HG03175 (cell line): ENCODE measurements around the gene ATP5F1B.
"Not testable (repeated sequence)": the region's sequence is repeated elsewhere in the genome, so short reads cannot be mapped to it uniquely, and the experiment has no call there.

Experiments used
- ATAC-seq: cut with Tn5 transposase; IDR thresholded peaks from one replicate; pipeline ENCODE4 v1.9.1; 2021; ENCODE audit warnings: mild to moderate bottlenecking, moderate library complexity; ENCODE audit not compliant: unreplicated experiment

The ATP5F1B gene

DNA sequence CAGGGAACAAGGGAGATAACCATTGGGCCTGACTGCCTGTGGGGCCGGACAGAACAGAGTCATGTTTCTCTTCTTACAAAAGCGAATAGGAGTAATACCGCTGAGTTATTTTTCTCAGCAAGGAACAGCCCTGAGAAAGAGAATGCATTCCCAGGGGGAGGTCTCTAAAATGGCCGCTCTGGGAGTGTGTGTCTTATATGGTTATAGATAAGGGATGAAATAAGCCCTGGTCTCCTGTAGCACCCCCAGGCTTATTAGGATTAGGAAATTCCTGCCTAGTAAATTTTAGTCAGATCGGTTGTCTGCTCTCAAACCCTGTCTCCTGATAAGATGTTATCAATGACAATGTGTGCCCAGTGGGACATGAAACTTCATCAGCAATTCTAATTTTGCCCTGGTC, 8.0 kb upstream of the ATP5F1B start:
- ATAC-seq: not testable (repeated sequence)

DNA sequence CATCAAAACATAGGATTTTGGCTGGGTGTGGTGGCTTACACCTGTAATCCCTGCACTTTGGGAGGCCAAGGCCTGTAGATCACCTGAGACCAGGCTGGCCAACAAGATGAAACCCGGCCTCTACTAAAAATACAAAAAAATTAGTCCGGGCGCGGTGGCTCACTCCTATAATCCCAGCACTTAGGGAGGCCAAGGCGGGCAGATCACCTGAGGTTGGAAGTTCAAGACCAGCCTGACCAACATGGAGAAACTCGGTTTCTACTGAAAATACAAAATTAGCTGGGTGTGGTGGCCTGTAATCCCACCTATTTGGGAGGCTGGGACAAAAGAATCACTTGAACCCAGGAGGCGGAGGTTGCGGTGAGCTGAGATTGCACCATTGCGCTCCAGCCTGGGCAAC, 2.2 kb upstream of the ATP5F1B start:
- not testable (repeated sequence) for ATAC-seq

DNA sequence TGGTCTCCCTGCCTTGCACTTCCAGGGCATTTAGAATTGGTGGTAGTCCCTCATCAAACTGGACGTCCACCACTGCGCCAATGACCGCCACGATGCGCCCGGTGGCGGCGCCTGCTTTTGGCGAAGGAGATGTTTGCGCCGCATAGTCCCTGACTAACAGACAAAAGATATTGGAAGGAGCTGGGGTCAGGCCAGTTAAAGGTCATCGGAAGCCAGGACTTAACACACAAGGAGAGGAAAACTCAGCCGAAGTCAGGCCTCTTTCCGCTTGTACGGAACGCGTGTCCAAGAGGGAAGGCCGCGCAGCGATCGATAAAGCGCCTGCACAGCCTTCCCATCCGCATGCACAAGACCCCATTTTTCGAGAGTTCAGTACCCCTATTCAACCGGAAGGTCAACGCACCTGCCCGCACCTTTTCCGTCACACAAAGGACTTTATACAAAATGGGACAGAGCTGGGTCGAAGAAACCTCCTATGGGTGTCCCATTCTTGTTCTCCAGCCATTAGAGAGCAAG, 525 bp downstream of the ATP5F1B start:
- no peak for ATAC-seq

DNA sequence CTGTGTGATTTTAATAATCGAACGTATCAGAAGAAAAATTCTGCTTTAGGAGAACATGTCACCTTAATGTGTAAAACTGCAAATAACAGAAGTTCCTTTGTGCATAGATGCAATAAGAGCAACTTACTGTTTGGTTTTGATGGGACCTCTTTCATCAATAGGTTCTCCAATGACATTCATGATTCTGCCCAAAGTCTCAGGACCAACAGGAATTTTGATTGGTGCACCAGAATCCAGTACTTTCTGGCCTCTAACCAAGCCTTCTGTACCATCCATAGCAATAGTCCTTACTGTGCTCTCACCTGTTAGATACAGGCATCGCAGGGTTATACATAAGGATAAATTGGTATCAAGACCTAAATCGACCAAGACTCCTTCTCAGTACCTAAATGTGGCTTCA, 1.1 kb downstream of the ATP5F1B start:
- ATAC-seq: no peak

DNA sequence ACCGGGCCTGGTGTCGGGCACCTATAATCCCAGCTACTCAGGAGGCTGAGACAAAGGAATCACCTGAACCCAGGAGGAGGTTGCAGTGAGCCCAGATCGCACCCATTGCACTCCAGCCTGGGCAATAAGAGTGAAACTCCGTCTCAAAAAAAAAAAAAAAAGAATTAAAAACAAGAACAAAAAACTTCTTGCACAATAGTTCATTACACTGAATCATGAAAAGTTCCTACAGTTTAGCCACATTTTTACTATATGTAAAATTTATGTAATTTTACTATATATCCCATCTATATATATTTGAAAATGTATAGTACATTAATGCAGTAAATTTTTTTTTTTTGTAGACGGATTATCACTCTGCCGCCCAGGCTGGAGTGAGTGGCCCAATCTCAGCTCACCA, 4.6 kb downstream of the ATP5F1B start:
- ATAC-seq: no peak

DNA sequence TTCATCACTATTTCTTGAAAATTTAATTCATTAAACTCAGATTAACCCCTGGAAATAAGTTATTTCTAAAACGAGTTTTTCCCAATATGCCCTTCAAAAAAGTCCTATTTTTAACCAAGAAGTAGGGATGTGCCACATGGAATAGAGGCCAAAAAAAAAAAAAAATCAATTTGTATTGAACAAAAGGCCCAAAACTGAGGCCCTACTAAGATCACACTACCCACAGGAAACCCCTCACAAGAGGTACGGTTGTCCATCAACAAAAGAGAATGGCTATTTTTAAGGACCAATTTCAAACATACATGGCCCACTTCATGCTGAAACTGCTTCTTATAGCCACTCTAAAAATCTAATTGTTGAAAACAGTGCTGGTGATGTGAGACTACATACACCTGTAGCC, 8.2 kb downstream of the ATP5F1B start:
- ATAC-seq: no peak

DNA sequence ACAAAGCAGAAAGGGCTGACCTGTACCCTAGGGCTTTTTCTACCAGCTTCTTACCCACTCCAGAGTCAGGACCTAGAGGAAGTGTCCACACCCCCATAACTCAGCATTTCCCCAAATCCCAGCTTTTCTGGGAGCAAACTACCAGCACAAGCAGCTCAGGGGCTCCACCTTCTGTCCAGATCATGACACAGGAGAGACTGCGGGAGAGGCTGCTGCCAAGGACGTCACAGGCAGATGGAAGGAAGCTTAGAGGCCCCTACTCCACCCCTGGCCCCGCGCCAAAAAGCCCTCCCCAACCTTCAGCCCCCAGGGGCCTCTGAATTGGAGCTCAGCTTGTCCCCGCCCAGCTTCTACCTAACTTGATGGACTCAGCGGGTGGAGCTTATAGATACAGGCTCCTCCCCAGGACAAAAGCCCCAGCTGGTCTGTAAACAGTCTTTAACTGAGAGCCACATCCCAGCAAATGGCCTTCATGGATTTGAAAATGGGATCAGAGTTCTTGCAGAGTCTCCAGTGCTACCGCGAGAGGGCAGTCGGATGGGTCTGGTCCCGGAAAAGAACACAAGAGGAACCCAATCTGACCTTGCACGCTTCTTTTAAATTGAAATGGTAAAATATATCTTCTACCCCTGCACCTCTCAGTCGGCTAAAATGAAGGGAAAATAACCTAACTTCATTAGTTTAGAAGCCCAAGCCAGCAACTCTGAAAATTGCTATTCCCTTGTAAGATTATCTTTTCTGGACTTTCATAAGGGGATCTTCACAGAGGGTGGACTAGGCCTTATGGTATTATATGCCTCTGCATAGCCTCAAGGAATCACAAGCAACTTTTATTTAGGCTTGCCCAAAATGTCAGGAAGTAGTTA, 8.9 kb downstream of the ATP5F1B start:
- ATAC-seq: peak; percentile 64

DNA sequence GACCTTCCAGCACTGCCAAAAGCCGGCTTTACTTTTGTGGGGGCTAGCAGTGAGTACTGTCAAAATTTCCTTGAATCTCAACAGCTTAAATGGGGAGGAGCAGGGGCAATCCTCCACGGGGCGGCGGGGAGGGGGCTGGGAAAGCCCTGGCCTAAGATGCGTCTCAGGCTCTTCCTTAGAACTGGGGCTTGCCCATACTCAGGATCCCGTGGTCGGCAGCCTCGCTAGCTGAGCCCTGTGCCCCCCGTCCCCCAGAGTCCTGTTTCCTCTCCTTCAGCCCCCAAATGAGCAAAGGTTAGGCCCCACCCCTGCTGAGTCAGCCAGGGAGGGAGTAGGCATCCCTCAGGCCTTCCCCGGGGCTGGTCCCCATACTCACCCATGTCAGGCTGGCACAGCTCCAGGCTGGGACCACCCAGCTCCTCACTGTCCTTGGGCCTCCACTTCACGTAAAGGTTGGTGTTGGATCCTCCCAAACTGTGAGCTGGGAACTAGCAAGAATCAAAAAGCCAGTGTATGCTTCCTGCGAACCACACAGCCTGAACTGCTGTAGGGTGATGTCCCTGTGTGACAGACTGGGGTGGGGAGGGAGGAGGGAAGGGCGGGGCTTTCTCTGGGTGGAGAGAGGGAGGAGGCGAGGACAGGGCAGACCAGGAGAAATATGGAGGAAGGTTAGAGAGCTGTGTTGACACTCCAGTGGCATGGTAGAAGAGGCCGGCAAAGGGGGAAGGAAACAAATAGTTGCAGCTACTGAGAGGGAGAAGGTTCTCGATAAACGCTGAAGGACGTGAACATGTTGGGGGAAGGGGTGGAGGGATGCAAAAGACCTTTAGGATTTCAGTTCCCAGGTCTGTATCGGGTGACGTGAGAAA, 9.7 kb downstream of the ATP5F1B start:
- peak; percentile 39 for ATAC-seq

DNA sequence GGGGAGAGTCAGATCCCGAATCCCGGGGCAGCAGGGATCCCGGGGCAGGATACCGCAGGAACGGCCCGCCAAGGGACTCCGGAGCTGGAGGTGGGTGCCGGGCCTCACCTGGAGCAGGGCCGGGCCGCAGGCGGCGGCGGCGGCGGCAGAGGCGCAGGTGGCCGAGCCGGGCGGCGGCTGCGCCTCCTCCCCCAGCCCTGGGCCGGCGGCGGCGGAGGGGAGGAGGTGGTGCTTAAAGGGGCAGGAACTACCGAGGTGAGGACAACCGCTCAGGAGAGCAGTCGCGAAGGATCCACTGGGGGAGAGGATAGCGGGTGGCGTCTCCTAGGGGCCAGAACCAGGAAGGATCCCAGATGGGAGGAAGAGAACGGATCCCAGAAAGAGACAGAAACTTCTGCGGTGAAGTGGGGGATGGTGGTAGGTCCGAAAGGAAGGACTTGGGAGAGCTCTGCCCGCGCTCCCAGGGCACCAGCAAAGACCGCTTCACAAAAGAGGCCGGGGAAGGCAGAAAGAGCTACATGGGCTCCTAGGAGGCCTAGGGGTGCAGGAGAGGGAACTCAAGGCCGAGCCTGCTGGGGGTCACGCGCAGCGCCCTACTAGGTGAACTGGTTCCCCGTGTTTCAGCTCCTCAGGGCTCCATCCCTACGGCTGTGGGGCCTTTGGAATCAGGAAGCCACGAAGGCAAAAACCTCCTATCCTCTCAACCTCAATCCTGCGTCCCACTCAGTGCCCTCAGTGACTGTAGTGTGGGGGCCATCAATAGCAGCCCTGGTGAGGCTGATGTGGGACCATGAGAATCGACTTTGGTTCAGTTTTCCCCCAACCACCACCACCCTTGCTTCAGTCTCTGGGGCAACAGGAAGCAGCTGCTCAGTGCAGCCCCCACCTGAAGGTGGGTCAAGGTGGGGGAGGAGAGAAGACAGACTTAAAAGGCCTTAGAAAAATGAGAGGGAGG, 10.7 kb downstream of the ATP5F1B start:
- peak; percentile 37 for ATAC-seq

DNA sequence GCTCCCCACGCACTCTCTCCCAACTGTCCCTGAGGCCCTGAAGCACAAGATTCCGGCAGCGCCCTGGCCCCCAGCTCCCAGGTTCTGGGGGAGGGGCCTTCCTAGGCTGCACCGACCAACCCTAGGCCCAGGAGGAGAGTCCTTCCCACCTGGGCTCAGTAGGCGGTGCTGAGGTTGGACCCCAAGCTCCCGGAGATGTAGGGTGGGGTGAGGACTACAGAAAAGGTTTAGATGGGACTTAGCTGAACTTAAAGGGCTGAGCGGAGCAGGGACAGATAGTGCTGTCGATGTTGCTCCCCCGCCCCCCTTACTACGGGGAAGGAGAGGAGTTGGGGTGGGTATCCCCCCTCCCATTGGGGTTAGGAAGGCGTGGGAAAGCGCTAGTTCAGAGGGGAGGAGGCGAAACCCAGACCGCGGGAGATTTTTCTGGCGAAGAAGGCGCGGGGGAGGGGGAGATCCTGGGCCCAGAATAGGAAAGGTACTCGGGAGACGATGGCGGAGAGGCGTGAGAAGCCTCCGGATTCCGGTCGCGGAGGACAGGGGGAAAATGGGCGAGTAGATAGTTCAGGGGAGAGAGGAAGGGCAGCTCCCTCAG, 11.4 kb downstream of the ATP5F1B start:
- ATAC-seq: no peak

DNA sequence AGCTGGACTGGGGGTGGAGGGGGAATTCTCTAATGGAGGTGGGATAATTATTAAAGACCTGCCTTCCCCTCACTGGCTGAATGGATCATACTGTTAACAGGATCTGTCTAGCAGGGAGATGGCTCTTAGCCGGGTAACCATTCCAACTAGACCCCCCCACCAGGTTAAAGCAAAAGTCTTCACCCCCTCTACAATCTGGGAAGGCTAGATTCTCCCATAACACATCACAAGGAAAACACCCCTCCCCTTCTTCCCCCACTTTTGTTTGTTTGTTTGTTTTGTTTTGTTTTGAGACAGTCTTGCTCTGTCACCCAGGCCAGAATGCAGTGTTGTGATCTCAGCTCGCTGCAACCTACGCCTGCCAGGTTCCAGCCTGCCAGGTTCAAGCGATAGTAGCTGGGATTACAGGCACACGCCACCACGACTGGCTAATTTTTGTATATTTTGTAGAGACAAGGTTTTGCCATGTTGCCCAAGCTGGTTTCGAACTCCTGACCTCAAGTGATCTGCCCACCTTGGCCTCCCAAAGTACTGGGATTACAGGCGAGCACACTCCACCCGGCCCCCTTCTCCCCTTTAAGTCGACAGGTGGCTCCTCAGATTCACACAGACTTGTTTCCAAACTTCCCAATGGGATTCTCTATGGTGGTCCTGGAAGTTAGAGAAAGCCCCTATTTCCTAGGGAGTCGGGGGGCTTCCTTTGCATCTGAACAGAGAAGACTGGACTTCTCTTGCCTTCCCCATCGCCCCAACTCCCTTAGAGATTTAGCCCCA, 12.1 kb downstream of the ATP5F1B start:
- ATAC-seq: no peak

DNA sequence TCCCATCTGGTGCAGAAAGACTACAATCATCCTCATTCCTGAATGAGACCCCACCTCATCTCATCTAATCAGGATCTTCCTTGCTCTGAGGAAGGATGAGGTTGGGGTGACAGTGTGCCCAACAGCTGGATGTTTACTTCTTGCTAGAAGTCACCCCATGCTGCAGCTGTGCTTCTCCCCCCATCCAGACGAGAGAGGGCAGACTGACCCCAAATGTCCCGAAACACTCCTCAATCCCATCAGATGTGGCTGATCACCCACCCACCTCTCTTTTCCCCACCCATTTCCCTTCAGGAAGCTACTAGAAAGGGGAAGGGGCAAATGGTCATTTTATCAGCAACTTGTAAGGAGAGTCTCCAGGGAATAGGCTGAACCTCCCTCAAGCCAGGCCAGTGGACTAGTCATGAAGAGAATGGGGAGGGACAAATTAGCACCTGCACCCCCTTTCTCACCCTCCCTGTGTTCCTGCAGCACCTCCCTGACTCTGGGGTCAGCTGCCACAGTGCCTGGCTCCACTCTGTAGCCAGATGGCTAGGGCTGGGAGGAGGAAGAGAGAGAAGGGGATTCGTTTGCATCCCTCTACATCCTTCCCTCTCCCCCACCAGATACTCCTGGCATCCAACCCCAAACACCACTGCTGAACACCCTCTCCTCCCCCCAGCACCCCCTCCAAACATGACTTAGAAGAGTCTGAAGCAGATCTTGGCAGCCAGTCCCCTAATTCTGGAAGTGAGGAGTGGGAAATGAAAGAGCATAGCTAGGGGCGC, 12.9 kb downstream of the ATP5F1B start:
- no peak for ATAC-seq

DNA sequence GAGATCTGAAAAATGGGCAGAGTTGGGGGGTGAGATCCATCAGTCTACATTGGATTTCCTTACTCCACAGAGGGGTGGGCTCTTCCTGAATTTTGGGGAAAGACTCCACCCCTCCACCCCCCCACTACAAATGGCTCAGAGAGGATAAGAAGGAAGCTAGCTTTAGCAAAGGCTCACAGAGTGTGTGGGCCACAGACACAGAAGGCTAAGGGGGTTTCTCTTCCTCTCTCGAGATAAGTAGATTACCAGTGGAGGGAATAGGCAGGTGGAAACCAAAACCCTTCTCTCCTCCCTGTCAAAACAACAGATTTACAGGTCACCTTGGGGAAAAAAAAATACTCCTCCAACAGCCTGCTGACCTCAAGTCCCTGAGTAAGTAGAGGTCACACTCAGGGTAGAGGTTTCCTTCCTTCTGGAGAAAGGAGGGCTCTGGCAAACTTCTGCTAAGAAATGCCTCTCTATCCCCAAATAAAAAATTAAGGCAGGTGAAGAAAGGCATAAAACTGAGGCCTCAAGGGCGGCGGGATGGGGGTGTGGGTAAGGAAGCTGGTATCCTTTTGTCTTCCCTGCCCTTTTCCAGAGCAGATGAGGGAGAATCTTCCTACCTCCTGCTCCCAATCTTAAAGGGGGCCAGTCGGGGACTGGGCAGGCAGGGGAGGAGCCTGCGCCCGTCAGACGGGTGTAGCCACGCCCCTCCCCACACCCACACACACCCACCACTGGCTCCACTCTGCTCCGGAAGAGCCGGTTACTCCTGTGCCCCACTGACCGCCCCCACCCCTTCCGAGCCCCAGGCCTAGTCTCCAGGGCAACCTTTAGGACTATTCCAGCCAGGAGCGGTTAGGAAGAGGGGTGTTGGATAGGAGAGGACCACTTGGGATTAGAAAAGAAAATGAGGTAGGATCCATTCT, 13.7 kb downstream of the ATP5F1B start:
- peak; percentile 18 for ATAC-seq

DNA sequence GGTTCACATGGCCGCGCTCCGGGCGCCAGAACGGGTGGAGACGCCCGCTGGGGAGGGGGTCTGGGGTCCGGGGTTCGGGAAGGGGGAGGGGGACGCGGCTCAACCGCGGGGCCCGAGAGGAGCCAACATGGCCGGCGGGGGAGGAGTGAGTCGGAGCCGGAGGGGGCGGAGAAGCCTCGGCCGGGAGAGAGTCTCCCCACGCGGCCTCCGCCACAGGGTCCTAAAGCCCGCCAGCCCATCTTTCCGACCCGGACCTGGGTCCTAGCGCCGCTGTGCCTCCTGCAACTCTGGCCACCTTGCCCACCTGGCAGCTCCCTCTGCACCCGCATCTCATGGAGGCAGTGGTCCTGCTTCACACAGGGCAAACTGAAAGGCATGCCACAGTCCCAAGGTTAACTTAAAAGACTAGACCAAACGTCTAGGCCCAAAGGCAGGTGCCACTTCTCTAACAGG, 15.6 kb downstream of the ATP5F1B start, which contains the start of gene BAZ2A:
BAZ2A (minus strand) TSS at position 147 of the 453 bp plus-strand sequence. CDS start 12,796 bp downstream, outside the sequence.
- peak; percentile 66 for ATAC-seq

DNA sequence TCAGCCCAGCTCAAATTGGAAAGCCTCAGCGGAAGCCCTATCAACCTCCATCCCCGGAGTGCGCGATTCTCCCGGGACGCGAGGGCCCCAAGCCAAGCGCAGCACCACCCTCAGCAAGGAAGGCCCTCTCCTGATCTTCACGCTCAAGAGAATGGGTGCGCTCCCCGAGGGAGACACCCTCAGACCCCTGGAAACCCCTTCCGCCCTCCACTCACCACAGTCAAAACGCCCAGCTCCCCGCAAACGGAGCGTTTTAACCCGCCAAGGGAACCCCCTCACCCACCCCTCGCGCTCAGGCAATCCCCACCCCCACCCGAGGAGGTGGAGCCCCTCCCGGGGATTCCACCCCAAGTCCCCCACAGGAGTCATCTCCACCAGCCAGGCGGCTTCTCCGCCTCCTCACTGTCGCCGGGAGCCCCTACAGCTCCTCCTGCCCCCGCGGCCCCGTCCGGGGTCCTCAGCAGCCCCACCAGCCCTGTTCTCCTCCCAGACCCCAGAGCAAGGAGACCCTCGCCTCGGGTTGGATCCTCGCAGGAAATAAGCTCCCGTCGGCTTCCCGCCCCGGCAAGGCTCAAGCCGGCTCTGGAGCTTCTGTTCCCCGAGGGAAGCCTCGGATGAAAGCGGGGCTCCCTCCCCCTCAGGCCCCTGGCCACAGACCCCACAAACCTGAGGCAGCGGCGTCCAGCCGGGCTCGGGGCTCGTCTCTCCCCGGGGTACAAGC, 16.2 kb downstream of the ATP5F1B start:
- no peak for ATAC-seq

DNA sequence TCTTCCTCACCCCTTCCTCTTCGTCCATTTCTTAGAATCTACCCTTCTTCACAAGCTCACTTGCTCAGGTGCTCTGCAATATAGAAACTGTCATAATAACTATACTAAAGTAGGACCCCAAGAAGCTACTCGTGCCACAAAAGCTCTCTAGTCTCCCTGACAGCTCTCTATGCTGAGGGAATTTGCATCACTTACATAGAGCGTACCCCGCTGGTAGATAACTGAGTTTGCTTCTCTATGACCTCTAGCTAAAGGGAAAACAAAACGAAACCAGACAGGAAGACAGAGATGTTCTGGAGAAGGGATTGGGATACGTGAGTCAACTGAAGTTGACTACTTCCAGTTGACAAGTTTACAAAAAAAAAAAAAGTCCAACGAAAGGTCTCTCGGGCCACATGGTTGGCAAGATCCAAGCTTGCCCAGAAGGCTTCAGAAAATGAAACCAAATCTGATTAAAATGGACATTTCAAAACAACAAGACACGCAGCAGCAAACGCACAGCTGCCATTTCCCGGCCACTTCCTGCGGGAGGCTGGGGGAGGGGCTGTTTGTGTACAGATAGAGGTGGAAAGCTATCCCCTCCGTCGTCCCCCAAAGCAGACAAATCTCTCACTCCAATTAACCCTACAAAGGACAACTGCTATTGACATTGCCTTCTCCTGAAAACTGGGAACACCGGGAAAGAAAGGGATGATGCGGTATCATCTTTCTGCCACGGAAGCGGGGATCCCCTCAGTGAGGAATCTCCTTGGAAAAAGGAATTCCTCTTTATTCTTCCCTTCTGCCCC, 16.9 kb downstream of the ATP5F1B start:
- ATAC-seq: peak; percentile 33
